Ovary (tissue), 3 donors: ENCODE data around the gene CLEC16A.

Source experiments
- CTCF ChIP-seq, 3 donors: fragments of 450-650 bp in 2 of 3; fragments of 200-600 bp in 1 of 3; IDR thresholded peaks; one replicate each; pipeline versions ENCODE4 v1.5.1 to v1.8.0; 2016 to 2022; ENCODE audit warnings: antibody characterized with exemption in 3 of 3, mild to moderate bottlenecking in 1 of 3
- POLR2A ChIP-seq: fragments of 450-650 bp; IDR thresholded peaks from one replicate; pipeline ENCODE4 v1.6.1; 2017; ENCODE audit warnings: antibody characterized with exemption, mild to moderate bottlenecking, moderate library complexity
- donor health status: DM: no; HTN: no; CAD: no.

GRCh38 chr16:10966129-10966528 is 21.8 kb downstream of the CLEC16A start:
- no peak for TF ChIP-seq CTCF (IDR thresholded peaks at IDR 0.05)
- TF ChIP-seq POLR2A = no peak
